HG02840 (cell line): ENCODE measurements around the gene DOLK.
A peak's percentile ranks its signal among the peaks of the same experiment; 100 is the strongest.

Experiments used
- ATAC-seq: cut with Tn5 transposase; IDR thresholded peaks from one replicate; pipeline ENCODE4 v1.9.1; 2021; ENCODE audit warnings: mild to moderate bottlenecking, moderate library complexity, moderate number of reproducible peaks; ENCODE audit not compliant: unreplicated experiment, low FRiP score

Gene DOLK

DNA sequence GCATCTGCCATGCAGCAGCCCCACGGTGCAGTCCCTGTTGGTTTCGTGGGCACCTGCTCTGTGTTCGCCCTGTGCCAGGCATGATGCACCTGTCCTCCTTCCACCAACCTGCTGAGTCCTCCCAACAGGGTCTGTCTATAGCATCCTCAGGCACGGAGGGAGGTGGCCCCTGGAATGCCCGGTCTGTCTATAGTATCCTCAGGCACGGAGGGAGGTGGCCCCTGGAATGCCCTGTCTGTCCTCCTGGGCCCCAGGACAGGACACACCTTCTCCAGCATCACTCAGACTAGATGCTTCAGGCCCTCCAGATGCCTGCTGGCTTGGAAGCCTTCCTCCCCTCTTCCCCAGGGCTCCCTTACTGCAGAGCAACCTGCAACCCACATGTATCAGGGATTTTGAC, 36.5 kb downstream of the DOLK start:
- ATAC-seq: no peak

DNA sequence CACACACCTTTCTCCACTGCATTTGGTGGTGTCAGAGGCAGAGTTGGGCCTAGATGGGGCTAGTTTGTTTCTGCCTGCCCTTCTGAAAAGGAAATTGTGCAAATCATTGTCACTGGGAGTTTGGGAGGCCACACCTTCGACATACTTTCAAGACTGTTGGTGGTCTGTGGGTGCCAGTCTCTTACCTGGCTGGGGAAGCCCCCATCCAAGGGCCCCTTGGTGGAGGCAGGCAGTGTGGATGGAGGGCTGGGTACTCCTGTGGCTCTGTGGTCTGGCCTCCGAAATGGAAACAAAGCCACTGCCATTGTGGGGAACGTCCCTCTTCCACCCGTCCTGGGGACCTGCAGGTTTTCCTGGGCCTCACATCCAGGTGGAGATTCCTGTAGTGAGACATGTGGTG, 37.5 kb downstream of the DOLK start:
- no peak for ATAC-seq

DNA sequence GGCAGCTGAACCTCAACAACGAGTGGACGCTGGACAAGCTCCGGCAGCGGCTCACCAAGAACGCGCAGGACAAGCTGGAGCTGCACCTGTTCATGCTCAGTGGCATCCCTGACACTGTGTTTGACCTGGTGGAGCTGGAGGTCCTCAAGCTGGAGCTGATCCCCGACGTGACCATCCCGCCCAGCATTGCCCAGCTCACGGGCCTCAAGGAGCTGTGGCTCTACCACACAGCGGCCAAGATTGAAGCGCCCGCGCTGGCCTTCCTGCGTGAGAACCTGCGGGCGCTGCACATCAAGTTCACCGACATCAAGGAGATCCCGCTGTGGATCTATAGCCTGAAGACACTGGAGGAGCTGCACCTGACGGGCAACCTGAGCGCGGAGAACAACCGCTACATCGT, 39.0 kb downstream of the DOLK start:
- ATAC-seq: no peak

DNA sequence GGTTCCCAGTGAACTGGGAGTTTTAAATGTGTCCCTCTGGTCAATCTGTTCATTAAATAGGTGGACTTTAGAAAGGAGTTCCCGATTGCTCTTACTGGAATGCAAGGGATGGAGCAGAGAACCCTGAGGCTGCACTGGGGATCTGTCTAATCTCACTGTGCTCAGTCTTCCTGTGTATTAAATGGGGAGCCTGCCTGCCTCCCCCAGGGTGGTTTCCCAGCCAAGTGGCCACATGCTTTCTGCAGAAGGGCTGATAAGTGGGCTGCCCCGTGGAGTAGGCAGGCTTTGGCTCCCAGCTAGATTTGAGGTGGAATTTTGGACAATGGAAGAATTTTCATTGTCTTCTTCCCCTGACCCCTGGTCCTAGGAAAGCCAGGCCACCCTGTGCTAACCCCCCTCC, 40.7 kb downstream of the DOLK start:
- no peak for ATAC-seq

DNA sequence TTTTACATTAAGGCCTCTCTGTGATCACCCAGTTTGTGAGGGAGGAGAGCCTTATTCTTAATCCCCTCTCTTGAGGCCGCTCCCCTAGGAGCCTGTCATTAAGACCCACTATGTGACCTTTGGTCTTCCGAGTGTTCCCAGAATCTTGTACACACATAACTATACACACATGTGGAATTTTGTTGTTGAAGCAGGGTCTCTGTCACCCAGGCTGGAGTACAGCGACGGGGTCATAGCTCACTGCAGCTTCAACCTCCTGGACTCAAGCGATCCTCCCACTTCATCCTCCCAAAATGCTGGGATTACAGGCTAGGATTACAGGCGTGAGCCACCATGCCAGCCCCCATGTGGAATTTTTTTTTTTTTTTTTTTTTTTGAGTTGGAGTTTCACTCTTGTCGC, 41.4 kb downstream of the DOLK start:
- ATAC-seq: no peak

DNA sequence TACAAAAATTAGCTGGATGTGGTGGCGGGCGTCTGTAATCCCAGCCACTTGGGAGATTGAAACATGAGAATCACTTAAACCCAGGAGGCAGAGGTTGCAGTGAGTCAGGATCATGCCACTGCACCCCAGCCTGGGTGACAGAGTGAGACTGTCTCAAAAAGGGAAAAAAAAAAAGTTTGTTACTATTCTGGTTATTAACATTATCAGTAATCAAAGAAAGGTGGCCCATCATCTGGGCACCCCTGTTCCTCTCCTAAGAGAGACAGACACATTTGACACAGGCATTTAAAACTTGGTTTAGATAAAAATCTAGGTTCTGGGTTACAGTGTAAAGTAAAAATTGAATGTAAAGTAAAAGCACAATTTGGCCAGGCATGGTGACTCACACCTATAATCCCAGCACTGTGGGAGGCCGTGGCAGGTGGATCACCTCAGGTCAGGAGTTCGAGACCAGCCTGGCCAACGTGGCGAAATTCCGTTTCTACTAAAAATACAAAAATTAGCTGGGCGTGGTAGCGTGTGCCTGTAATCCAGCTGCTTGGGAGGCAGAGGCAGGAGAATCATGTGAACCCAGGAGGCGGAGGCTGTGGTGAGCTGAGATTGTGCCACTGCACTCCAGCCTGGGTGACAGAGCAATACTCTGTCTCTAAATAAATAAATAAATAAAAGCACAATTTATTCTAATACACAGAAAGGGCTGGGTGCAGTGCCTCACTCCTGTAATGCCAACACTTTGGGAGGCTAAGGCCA, 43.4 kb downstream of the DOLK start:
- ATAC-seq: no peak

DNA sequence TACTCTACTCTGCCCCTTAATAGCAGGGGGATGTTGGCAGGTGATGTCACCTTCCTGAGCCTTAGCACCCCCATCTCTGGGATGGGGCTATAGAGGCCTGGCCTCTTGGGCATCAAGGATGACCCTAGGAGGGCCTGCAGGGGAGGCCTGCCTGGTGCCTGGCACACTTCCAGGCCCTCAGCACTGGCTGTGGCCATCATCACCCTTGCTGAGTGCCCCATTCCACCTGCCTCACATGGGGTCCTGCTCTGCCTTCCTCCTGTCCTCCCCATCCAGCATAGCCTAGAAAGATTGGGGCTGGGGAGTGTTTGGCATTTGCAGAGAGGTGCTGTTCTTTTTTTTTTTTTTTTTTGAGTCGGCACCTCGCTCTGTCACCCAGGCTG, 44.3 kb downstream of the DOLK start:
- ATAC-seq: no peak

DNA sequence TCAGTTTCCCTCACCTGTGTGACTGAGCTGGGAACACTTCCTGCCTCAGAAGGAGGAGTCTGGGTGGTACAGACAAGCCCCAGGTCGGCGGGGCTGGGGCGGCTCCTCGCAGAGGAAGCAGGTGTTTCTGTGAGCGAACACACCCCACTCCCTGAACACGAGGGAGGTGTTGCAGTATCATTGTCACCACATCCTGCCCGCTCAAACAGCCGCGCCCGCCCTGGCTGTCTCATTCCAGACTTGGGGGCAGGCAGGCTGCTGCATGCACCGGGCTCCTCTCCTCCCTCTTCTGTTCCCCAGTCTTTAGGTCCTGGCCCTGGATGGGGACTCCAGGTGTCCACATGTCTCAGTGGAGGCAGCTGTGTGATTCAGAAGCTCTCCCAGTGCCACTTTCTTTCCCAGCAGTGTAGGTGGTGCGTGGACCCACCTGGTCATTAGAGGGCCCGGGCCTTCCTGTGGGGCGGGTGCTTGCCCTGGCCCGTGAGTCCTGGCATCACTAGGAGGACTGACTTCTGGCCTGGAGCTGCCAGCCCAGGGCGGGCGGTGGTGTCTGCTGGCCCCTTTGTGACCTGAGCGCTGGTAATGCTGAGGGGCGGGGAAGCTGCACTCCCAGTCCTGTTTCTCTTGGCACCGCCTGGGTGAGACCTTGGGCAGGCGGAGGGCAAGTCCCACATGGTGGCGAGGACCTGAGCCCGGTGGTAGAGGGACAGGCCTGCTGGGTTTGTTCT, 44.9 kb downstream of the DOLK start:
- peak; percentile 74 for ATAC-seq

DNA sequence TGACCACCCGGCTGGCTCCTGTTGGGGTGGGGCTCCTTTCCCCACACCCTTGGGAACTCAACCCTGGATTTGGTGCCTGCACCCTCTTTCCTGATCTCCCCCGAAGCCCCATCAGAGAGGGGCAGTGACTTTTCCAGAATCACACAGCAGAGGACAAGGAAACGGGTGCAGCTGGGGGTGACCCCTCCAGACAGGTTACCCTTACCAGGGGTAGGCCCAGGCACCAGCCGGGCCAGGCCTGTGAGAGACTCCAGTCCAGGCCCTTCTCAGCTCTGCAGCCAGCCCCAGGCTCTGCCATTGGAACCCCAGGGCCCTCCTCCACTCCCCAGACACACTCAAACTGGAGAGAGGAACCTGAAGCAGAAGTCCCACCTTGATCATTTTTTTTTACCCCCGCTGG, 45.6 kb downstream of the DOLK start:
- ATAC-seq: no peak

DNA sequence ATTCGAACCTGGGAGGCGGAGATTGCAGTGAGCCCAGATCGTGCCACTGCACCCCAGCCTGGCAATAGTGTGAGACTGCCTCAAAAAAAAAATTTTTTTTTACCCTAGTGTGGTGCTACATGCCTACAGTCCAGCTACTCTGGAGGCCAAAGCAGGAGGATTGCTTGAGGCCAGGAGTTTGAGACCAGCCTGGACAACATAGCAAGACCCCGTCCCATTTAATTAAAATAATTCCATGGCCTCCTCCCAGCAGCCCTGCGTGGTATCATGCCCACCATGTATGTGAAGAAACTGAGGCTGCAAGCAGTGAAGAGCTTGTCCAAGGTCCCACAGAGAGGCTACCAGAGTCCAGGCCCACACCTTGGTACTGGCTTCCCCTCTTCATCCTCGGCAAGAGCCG, 46.0 kb downstream of the DOLK start:
- no peak for ATAC-seq

DNA sequence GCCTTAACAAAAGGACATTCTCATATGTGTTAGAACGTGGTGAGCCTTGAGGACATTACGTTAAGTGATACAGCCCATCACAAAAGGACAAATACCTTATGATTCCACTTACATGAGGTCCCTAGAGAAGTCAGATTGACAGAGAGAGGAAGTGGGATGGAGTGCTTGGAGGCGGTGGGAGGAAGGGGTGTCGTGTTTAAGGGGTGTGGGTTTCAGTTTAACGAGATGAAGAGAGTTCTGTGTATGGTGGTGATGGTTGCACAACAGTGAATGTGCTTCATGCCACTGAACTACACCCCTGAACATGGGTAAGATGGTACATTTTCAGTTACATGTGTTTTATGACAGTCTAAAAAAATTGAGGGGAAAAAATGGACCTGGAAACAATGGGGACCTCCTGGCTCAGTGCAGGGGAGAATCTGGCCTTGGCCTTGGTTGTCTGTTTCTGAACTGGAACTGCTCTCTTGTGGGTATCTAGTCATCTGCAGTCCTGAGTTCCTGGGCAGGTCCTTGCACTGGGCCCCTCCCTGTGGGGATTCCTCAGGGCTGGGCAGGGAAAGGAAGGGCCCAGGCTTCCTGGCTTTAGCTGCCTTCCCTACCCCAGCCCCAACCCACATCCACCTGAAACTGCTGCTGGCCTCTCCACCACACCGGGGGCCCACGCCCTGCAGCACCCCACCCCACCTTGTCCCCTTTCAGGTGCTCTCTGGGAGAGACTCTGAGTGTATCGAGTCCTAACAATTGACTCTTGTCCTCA, 47.7 kb downstream of the DOLK start:
- no peak for ATAC-seq

DNA sequence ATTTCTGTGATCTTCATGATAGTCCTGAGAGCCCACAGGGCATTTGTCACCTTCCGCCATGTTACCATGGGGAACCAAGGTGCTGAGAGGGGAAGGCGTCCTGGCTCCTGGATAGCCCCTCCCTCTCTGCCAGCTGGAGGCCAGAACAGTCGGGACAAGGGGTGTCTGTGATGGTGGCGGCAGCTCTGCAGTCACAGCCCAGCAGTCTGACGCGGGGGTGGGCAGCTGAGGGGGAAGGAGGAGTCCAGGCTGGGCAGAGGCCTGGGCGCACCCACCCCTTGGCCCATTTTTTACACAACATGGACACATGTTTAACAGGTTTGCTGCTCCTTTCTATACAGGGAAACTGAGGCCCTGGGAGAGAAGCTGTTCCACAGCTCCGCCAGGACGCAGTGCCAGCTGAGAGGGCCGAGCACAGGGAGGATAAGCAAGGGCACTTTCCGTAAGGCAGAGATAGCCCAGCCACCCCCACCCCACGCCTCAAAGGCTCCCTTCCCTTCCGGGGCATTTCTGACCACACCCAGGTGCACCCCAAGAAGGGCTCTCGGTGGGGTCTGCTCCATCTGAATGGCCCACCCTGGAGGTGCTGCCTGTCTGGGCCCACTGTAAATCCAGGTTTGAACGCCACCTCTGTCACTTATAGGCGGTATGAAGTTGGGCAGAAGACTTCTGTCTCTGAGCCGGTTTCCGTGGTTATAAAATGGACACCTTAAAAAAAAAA, 48.4 kb downstream of the DOLK start:
- ATAC-seq: no peak

DNA sequence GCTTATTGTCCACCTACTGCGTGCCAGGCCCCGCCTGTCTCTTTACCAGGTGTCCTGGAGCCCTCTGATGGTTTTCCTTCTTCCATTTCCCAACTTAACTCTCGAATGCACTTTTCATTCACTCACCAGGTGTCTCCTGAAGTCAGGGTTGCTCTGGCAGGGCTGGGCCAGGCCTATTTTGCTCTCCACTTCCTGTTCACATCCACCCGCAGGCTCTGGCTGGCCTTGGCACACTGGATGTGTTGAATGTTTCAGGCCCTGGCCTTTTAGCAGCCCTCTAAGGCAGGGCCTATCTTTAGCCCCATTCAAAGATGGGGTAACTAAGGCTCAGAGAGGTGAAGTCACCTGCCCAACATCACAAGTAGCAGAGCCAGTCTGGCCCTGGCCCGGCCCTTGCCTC, 49.0 kb downstream of the DOLK start:
- ATAC-seq: no peak

DNA sequence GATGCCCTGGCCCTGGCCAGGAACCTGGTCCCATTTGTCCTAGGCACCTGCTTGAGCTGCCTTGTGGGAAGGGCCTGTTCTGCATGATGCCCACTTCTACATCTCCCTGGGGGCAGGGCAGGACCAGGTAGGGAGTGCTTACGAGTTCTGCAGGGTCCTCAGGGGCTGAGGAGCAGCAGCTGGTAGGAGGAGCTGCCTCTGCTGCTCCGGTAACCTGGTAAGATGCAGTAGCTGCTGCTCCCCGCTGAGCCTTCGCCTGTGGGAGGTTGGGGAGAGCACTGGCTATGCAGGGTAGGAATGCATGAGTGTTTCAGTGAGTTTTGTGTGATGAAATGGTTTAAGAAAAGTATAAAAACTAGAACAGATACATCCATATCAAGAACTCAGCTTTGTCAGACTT, 51.8 kb downstream of the DOLK start:
- ATAC-seq: no peak
